Cardiac muscle cell (in vitro differentiated cells and primary cell): ENCODE measurements around the gene PLEKHM1. TPM values are rescaled to one million over a fixed set of nuclear protein-coding genes. Genes with fewer than 3 reads are reported as not detected.
A peak's percentile ranks its signal among the peaks of the same experiment; 100 is the strongest.

Experiments
- DNase-seq, 2 donors: peaks; one replicate each; pipeline versions ENCODE4 v3.0.0 to v3.0.0-alpha.2; 2010 to 2017; ENCODE audit warnings: low read depth in 1 of 2, low spot score in 1 of 2
- H3K27ac ChIP-seq: fragments of 200-600 bp; sonication (generic); 2 replicates; pipeline ENCODE4 v1.5.1; 2016
- H3K27me3 ChIP-seq: fragments of 200-600 bp; sonication (generic); 2 replicates; pipeline ENCODE4 v1.6.0; 2016; ENCODE audit warnings: control low read depth
- H3K36me3 ChIP-seq: fragments of 200-600 bp; sonication (generic); 2 replicates; pipeline ENCODE4 v1.5.1; 2016; ENCODE audit warnings: control low read depth
- H3K4me1 ChIP-seq: fragments of 200-600 bp; sonication (generic); 2 replicates; pipeline ENCODE4 v1.8.1; 2017; ENCODE audit warnings: low read depth, mild to moderate bottlenecking, mixed run types
- H3K4me3 ChIP-seq: fragments of 200-600 bp; sonication (generic); 2 replicates; pipeline ENCODE4 v1.5.1; 2016; ENCODE audit warnings: mild to moderate bottlenecking
- H3K9me3 ChIP-seq: fragments of 200-600 bp; sonication (generic); 2 replicates; pipeline ENCODE4 v1.5.1; 2017; ENCODE audit warnings: low read depth, mild to moderate bottlenecking, control low read depth
- CTCF ChIP-seq: IDR thresholded peaks from 2 replicates; pipeline ENCODE4 v1.5.1; 2012; ENCODE audit warnings: low read depth, mild to moderate bottlenecking, low read length
- polyA plus RNA-seq: library from polyadenylated mRNA; unstranded; fragments of >200 nt; fragmentation: Nextera tagmentation; extraction: Ambion mirVana; gene quantifications from 2 replicates; pipeline ENCODE4 v1.2.1, GENCODE V29; 2016
- total RNA-seq: library from RNA; depleted of rRNA; stranded (reverse); fragments of >200 nt; gene quantifications from 2 replicates; pipeline ENCODE4 v1.2.3, GENCODE V29; 2016

The PLEKHM1 gene
- total and polyA plus RNA-seq, 2 experiments from 2014 or later: 13.5 to 50.8 TPM

- H3K27ac ChIP-seq: no peak overlapping the region
- H3K27me3 ChIP-seq: no peaks in the 10 kb centered on the region
- peak in 1 of 2 donors; percentile 41 for DNase-seq
- H3K36me3 ChIP-seq: no peaks in the 10 kb centered on the region
- no peaks in the 10 kb centered on the region for H3K9me3 ChIP-seq
- peaks cover 37% of the 10 kb centered on the region for H3K4me1 ChIP-seq
- H3K4me3 ChIP-seq: no peak overlapping the region
- no peak for TF ChIP-seq CTCF
These were observed 81.7 kb downstream of the PLEKHM1 start for GRCh38 chr17:45408611-45409421.

GRCh38 chr17:45406107-45406506 lies 84.4 kb downstream of the PLEKHM1 start:
- Histone ChIP-seq H3K4me3 (no peak overlapping the region), H3K27me3 (no peaks in the 10 kb centered on the region), H3K4me1 (peaks cover 43% of the 10 kb centered on the region), H3K27ac (no peak overlapping the region), H3K36me3 (no peaks in the 10 kb centered on the region), H3K9me3 (no peaks in the 10 kb centered on the region)
- no peak for TF ChIP-seq CTCF
- DNase-seq: no peak

GRCh38 chr17:45405250-45406086 lies 85.1 kb downstream of the PLEKHM1 start:
- Histone ChIP-seq H3K4me1 (peaks cover 40% of the 10 kb centered on the region), H3K4me3 (no peak overlapping the region), H3K27me3 (no peaks in the 10 kb centered on the region), H3K9me3 (no peaks in the 10 kb centered on the region), H3K27ac (no peak overlapping the region), H3K36me3 (no peaks in the 10 kb centered on the region)
- peak; percentile 44 to 75 for DNase-seq
- no peak for TF ChIP-seq CTCF

DNA sequence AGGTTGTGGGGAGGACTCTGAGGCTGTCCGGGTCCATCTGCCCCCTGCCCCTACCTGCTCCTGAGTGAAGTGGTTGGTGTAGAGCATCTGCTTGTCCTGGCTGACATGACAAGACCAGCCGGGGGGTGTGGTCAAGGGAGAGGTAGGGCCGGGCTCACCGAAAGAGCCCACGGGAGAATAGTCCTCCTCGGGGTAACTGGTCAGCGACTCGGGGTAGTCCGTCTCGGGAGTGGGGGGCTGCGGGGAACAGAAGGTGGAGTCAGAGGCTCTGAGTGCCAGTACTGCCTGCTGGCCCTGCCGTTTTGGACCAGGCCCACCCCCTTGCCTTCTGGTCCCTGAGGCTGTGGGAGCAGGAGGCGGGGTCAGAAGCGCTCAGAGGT lies 85.7 kb downstream of the PLEKHM1 start:
- no peaks in the 10 kb centered on the region for H3K36me3 ChIP-seq
- no peak for DNase-seq
- H3K27me3 ChIP-seq: no peaks in the 10 kb centered on the region
- no peak overlapping the region for H3K4me3 ChIP-seq
- no peaks in the 10 kb centered on the region for H3K9me3 ChIP-seq
- H3K4me1 ChIP-seq: peaks cover 35% of the 10 kb centered on the region
- no peak for TF ChIP-seq CTCF
- no peak overlapping the region for H3K27ac ChIP-seq

GRCh38 chr17:45403906-45404490 lies 86.5 kb downstream of the PLEKHM1 start:
- no peak overlapping the region for H3K4me3 ChIP-seq
- no peaks in the 10 kb centered on the region for H3K27me3 ChIP-seq
- H3K9me3 ChIP-seq: no peaks in the 10 kb centered on the region
- peaks cover 34% of the 10 kb centered on the region for H3K4me1 ChIP-seq
- no peak overlapping the region for H3K27ac ChIP-seq
- TF ChIP-seq CTCF: no peak
- no peaks in the 10 kb centered on the region for H3K36me3 ChIP-seq
- no peak for DNase-seq
